WI38 (cell line): ENCODE data around the gene UTP14C.
"Not testable (repeated sequence)": the region's sequence is repeated elsewhere in the genome, so short reads cannot be mapped to it uniquely, and the experiment has no call there.

Experiments
- H3K4me3 ChIP-seq: 2 replicates; pipeline ENCODE4 v1.5.1; 2011; ENCODE audit warnings: low read depth, mild to moderate bottlenecking, control low read depth, low read length
- TF ChIP-seq, protein P1 (sequence below): IDR thresholded peaks from 2 replicates; pipeline ENCODE4 v1.5.1; 2012; ENCODE audit warnings: low read depth, mild to moderate bottlenecking, control low read depth, low read length

UTP14C gene

DNA sequence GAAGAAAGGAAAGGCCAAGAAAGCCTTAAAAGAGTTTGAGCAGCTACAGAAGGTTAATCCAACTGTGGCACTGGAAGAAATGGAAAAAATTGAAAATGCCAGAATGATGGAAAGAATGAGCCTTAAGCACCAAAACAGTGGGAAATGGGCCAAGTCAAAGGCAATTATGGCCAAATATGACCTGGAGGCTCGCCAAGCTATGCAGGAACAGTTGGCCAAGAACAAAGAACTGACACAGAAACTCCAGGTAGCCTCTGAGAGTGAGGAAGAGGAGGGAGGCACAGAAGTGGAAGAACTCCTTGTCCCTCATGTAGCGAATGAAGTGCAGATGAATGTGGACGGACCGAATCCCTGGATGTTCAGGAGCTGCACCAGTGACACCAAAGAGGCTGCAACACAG is 5.1 kb downstream of the UTP14C start:
- H3K4me3 ChIP-seq, result no peak overlapping the region
- TF ChIP-seq, protein P1, sequence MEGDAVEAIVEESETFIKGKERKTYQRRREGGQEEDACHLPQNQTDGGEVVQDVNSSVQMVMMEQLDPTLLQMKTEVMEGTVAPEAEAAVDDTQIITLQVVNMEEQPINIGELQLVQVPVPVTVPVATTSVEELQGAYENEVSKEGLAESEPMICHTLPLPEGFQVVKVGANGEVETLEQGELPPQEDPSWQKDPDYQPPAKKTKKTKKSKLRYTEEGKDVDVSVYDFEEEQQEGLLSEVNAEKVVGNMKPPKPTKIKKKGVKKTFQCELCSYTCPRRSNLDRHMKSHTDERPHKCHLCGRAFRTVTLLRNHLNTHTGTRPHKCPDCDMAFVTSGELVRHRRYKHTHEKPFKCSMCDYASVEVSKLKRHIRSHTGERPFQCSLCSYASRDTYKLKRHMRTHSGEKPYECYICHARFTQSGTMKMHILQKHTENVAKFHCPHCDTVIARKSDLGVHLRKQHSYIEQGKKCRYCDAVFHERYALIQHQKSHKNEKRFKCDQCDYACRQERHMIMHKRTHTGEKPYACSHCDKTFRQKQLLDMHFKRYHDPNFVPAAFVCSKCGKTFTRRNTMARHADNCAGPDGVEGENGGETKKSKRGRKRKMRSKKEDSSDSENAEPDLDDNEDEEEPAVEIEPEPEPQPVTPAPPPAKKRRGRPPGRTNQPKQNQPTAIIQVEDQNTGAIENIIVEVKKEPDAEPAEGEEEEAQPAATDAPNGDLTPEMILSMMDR, result no peak

DNA sequence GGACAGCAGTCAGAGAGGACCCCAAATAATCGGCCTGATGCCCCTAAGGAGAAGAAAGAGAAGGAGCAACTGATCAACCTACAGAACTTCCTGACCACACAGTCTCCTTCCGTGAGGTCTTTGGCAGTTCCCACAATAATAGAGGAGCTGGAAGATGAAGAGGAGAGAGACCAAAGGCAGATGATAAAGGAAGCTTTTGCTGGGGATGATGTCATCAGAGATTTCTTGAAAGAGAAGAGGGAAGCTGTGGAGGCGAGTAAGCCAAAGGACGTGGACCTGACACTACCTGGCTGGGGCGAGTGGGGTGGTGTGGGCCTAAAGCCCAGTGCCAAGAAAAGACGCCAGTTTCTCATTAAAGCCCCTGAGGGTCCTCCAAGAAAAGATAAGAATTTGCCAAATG is 5.9 kb downstream of the UTP14C start:
- H3K4me3 ChIP-seq, result not testable (repeated sequence)

DNA sequence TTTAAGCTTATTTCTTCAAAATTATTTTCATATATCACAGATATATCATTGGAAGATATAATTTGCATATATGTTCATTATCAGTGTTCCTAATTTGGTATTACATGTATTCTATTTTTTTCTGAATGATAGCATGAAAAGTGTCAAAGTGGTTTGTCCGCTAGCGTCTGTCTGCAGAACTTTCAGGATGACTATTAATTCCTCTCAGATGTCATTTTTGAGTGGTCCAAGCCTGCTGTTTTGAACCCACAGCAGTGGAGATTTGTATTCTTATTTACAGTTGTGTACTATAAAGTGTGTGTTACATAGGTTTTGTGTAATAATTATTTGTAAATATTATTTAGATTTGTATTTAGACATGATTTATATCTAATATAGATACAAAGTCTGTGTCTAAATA is 8.5 kb downstream of the UTP14C start:
- TF ChIP-seq, protein P1, result no peak

DNA sequence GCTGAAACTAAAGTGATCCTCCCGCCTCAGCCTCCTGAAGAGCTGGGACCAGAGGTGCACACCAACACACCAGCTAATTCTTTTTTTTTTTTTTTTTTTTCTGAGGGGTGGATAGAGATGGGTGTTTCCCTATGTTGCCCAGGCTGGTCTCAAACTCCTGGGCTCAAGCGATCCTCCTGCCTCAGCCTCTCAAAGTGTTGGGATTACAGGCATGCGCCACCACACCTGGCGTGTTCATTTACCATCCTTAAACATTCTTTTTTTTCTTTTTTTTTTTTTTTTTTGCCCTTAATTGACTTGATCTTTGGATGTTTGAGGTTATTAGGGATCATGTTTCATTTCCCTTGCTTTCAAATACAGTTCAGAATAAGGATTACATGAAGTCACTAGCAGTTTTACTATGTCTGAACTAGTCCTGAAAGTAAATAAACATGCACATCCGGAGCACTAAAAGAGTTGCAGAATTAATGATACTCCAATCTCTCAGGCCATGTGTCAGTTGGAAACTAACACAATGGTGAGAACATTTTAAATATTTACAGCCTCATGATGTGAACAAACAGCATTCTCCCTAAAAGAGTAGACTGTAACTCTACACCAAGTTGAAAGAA is 10.2 kb downstream of the UTP14C start:
- H3K4me3 ChIP-seq, result no peak overlapping the region
- TF ChIP-seq, protein P1, result no peak

More for the DNA sequence above, 8.5 kb downstream of the UTP14C start:
- no peak overlapping the region for H3K4me3 ChIP-seq

DNA sequence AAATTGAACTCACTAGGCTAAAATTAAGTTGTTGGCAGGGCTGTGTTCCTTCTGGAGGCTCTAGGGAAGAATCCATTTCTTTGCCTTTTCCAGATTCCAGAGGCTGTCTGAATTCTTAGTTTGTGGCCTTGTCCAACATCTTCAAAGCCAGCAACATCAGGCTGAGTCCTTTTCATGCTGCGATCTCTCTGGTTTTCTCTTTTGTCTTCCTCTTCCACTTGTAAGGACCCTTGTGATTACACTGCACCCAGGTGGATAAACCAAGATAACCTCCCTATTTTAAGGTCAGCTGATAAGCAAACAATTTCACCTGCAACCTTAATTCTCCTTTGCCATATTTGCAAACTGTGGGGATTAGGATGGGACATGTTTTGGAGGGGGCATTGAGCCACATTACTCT is 11.5 kb downstream of the UTP14C start:
- TF ChIP-seq, protein P1, result no peak
- no peak overlapping the region for H3K4me3 ChIP-seq

DNA sequence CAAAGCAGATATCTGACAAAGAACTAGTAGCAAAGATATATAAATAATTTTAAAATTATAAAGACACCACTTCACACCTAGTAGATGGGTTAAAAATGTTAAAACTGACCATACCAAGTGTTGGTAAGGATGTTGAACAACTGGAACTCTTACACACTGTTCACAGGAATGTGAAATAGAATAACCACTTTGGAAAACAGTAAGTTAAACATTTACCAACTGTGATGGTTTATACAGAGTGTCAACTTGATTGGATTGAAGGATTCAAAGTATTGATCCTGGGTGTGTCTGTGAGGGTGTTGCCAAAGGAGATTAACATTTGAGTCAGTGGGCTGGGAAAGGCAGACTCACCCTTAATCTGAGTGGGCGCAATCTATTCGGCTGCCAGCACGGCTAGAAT is 19.2 kb downstream of the UTP14C start:
- TF ChIP-seq, protein P1, result no peak
- H3K4me3 ChIP-seq, result no peak overlapping the region

DNA sequence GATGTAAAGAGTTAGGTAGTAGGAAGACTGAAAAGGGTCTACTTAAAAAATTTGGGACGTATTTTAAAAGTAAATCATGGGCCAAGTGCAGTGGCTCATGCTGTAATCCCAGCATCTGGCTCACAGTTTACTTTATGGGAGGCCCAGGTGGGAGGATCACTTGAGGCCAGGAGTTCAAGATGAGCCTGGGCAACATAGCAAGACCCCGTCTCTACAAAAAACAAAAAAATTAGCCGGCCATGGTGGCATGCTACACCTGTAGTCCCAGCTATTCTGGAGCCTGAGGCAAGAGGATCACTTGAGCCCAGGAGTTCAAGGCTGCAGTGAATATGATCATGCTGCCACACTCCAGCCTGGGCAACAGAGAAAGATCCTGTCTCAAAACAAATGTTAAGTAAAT is 23.0 kb downstream of the UTP14C start:
- H3K4me3 ChIP-seq, result no peak overlapping the region
- TF ChIP-seq, protein P1, result no peak

DNA sequence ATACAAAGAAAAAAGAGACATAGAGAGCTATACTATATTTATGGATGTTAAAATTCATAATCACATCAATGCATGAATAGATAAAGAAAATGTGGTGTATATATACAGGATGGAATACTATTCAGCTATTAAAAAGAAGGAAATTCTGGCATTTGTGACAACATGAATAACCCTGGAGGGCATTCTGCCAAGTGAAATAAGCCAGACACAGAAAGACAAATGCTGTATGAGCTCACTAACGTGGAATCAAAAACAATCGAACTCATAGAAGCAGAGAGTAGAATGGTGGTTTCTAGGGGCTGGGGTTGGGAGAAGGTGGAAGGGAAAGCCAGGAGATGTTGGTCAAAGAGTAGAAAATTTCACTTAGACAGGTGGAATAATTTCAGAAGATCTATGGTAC is 24.0 kb downstream of the UTP14C start:
- H3K4me3 ChIP-seq, result no peak overlapping the region
- TF ChIP-seq, protein P1, result no peak
